Right lobe of liver (tissue), 4 donors: ENCODE results near the gene ASF1B.

Source experiments
- POLR2A ChIP-seq: fragments of 450-650 bp; IDR thresholded peaks from one replicate; pipeline ENCODE4 v1.6.1; 2017; ENCODE audit warnings: antibody characterized with exemption, mild to moderate bottlenecking
- TF ChIP-seq, protein P1 (sequence below), 4 donors: fragments of 200-600 bp in 3 of 4; fragments of 450-650 bp in 1 of 4; IDR thresholded peaks; one replicate each; pipeline versions ENCODE4 v1.5.1 to v1.8.0; 2016 to 2022; ENCODE audit warnings: antibody characterized with exemption in 4 of 4, mild to moderate bottlenecking in 2 of 4
- donor health status: DM: no; HTN: no; CAD: no.
- donor health status: DM: no; HTN: no; CAD: no.
- donor health status: DM: no; HTN: yes; CAD: no.

GRCh38 chr19:14147797-14148605 is 11.6 kb upstream of the ASF1B start:
- no peak for TF ChIP-seq POLR2A
- TF ChIP-seq, protein P1, sequence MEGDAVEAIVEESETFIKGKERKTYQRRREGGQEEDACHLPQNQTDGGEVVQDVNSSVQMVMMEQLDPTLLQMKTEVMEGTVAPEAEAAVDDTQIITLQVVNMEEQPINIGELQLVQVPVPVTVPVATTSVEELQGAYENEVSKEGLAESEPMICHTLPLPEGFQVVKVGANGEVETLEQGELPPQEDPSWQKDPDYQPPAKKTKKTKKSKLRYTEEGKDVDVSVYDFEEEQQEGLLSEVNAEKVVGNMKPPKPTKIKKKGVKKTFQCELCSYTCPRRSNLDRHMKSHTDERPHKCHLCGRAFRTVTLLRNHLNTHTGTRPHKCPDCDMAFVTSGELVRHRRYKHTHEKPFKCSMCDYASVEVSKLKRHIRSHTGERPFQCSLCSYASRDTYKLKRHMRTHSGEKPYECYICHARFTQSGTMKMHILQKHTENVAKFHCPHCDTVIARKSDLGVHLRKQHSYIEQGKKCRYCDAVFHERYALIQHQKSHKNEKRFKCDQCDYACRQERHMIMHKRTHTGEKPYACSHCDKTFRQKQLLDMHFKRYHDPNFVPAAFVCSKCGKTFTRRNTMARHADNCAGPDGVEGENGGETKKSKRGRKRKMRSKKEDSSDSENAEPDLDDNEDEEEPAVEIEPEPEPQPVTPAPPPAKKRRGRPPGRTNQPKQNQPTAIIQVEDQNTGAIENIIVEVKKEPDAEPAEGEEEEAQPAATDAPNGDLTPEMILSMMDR (IDR thresholded peaks at IDR 0.05), result peak; percentile 50 to 68 (median 56)
